Esophagus squamous epithelium (tissue), 4 donors: Measurements from ENCODE around the gene SLC7A6.

Experiments
- CTCF ChIP-seq, 6 experiments: fragments of 450-650 bp in 4 of 6; fragments of 200-600 bp in 2 of 6; sonication (generic) in 2 of 6; IDR thresholded peaks; one replicate each; pipeline ENCODE4 v1.5.1; 2016 to 2019; ENCODE audit warnings: antibody characterized with exemption in 6 of 6, mild to moderate bottlenecking in 4 of 6, moderate library complexity in 4 of 6
- POLR2A ChIP-seq, 4 donors: fragments of 450-650 bp; IDR thresholded peaks; one replicate each; pipeline ENCODE4 v1.6.1; 2017; ENCODE audit warnings: antibody characterized with exemption in 4 of 4, mild to moderate bottlenecking in 4 of 4, moderate library complexity in 3 of 4

- TF ChIP-seq POLR2A (IDR thresholded peaks at IDR 0.05) (peak in 3 of 4 donors; percentile 34 to 53 (median 40)), CTCF (IDR thresholded peaks at IDR 0.05) (no peak)
Observed at GRCh38 chr16:68265078-68265920, 973 bp downstream of the SLC7A6 start.
